Measurements from ENCODE around the gene CRAMP1.

Gene CRAMP1

GRCh38 chr16:1680361-1680760, 68.2 kb downstream of the CRAMP1 start:
- Histone ChIP-seq H3K27ac (no peak overlapping the region), H3K4me3 (ENCODE audit: low read depth, low read length) (no peak overlapping the region), H3K36me3 (peaks cover 65% of the 10 kb centered on the region), H3K9me3 (ENCODE audit: severe bottlenecking) (no peaks in the 10 kb centered on the region), H3K27me3 (ENCODE audit: insufficient read depth, low read depth, severe bottlenecking) (no peaks in the 10 kb centered on the region)
- no peak for DNase-seq
- TF ChIP-seq CTCF (IDR thresholded peaks at IDR 0.05; ENCODE audit: low read depth, low read length): no peak

- Histone ChIP-seq H3K27me3 (ENCODE audit: insufficient read depth, low read depth, severe bottlenecking) (no peaks in the 10 kb centered on the region), H3K36me3 (peaks cover 65% of the 10 kb centered on the region), H3K4me3 (ENCODE audit: low read depth, low read length) (no peak overlapping the region), H3K9me3 (ENCODE audit: severe bottlenecking) (no peaks in the 10 kb centered on the region), H3K27ac (no peak overlapping the region)
- no peak for DNase-seq
- no peak for TF ChIP-seq CTCF (IDR thresholded peaks at IDR 0.05; ENCODE audit: low read depth, low read length)
These were observed 68.9 kb downstream of the CRAMP1 start for GRCh38 chr16:1681032-1681431.

- Histone ChIP-seq H3K27ac (no peak overlapping the region), H3K9me3 (ENCODE audit: severe bottlenecking) (no peaks in the 10 kb centered on the region), H3K4me3 (ENCODE audit: low read depth, low read length) (no peak overlapping the region), H3K36me3 (peaks cover 95% of the 10 kb centered on the region), H3K27me3 (ENCODE audit: insufficient read depth, low read depth, severe bottlenecking) (no peaks in the 10 kb centered on the region)
- no peak for DNase-seq
- TF ChIP-seq CTCF (IDR thresholded peaks at IDR 0.05; ENCODE audit: low read depth, low read length): no peak
These were observed 75.5 kb downstream of the CRAMP1 start for GRCh38 chr16:1687427-1688316.

GRCh38 chr16:1688807-1689560, 76.8 kb downstream of the CRAMP1 start:
- no peak for DNase-seq
- Histone ChIP-seq H3K4me3 (ENCODE audit: low read depth, low read length) (no peak overlapping the region), H3K9me3 (ENCODE audit: severe bottlenecking) (no peaks in the 10 kb centered on the region), H3K36me3 (peaks cover 97% of the 10 kb centered on the region), H3K27me3 (ENCODE audit: insufficient read depth, low read depth, severe bottlenecking) (no peaks in the 10 kb centered on the region), H3K27ac (no peak overlapping the region)
- no peak for TF ChIP-seq CTCF (IDR thresholded peaks at IDR 0.05; ENCODE audit: low read depth, low read length)

- H3K27ac ChIP-seq: no peak overlapping the region
- H3K9me3 ChIP-seq (ENCODE audit: severe bottlenecking): no peaks in the 10 kb centered on the region
- H3K4me3 ChIP-seq (ENCODE audit: low read depth, low read length): no peak overlapping the region
- DNase-seq: no peak
- H3K27me3 ChIP-seq (ENCODE audit: insufficient read depth, low read depth, severe bottlenecking): no peaks in the 10 kb centered on the region
- peaks cover 99% of the 10 kb centered on the region for H3K36me3 ChIP-seq
- no peak for TF ChIP-seq CTCF (IDR thresholded peaks at IDR 0.05; ENCODE audit: low read depth, low read length)
These were observed 77.7 kb downstream of the CRAMP1 start for GRCh38 chr16:1689853-1690252.

Measured in WERI-Rb-1 (cell line).